Left lobe of liver (tissue), 2 donors: ENCODE results near the gene PLCH1. TPM values are rescaled to one million over a fixed set of nuclear protein-coding genes. Genes with fewer than 3 reads are reported as not detected.

Experiments used
- ATAC-seq: fragments of 200-7000 bp; cut with Tn5 transposase; one replicate; pipeline ENCODE4 v1.9.1; 2020; ENCODE audit warnings: mild to moderate bottlenecking, moderate library complexity
- DNase-seq: peaks from one replicate; pipeline ENCODE4 v3.0.0-alpha.2; 2020; ENCODE audit warnings: low spot score
- total RNA-seq: library from RNA; stranded (reverse); gene quantifications from one replicate; pipeline ENCODE4 v1.2.1, GENCODE V29; 2021
- donor health status: DM: no; HTN: no; CAD: no; lungs with moderate emphysema.
- donor health status: DM: no; HTN: yes; CAD: no.

PLCH1 gene
- total RNA-seq, 1 donor from 2014 or later, result 0.08 TPM

DNA sequence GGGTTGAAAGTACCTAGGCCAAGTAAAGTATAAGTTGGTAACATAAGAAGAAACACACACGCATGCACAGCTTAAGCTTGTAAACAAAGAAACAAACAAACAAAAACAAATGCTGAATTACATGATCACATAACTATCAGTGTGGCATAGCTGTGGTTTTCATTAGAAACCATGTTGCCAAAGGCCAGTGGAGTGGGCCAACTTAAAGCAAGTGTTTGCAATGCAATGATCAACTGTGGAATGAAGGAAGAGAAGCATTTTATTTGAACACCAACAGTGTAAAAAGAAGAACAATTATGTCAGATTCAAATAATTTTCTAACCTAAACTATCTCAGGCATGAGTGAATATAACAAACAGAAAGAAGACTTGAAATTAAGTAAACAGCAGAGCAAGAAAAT is 252.0 kb downstream of the PLCH1 start:
- DNase-seq (no peak), ATAC-seq (no peak)

DNA sequence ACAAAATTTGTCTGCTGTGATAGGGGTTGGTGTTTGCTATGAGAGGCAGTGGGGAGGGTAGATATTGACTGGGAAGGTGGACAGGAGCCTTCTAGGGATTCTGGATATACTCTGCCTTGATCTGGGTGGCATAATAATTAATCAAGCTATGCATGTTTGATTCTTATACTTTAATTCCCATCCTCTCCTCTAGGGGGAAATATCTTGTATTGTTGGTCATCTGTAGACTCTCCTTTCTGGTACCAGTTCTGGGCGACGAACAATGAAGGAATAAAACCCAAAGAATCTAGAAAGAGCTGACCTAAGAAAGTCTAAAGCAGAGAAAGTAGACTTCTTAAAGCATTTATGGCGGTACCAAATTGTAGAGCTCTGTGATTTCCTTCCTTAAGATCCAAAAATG is 253.2 kb downstream of the PLCH1 start:
- ATAC-seq, result no peak
- DNase-seq, result no peak

GRCh38 chr3:155488671-155489070 is 256.2 kb downstream of the PLCH1 start:
- DNase-seq (no peak), ATAC-seq (no peak)

DNA sequence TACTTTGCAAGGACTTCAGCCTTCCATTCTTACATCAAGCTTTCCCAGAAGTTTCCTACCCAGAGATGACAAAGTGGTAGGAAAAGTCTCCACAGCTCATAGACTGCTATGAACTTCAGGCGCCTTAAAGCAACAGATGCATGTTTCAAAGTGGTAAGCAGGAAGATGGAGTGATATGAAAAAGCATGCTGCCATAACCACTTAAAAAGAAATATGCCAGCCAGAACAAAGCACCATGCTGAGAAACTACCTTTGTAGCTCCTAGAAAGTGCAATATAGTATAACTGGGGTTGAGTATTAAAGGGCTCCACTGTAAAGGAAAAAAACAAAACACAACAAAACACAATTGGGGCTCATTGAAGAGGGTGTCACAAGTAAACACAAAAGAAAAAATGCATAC is 259.0 kb downstream of the PLCH1 start:
- DNase-seq (no peak), ATAC-seq (no peak)

GRCh38 chr3:155481591-155481990 is 263.3 kb downstream of the PLCH1 start:
- ATAC-seq (no peak), DNase-seq (no peak)

DNA sequence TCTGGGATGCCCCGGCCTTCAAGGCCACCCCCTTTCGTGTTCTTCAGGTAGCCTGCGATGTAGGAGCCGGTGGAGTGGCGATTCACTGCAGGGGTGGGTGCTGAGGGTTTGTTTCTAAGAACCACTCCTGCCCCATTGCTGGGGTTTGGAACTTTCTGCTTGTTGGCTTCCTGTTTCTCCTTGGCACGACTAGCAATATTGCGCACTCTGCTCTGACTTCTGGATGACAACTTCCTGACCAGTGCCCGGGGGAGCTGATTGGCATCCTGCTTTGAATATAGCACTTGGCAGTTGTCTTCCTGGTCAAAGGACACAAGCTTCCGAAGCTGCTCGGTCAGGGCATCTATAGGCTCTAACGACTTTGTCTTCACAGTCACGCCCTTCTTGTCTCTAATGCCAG is 263.8 kb downstream of the PLCH1 start:
- DNase-seq, result no peak
- ATAC-seq, result no peak

DNA sequence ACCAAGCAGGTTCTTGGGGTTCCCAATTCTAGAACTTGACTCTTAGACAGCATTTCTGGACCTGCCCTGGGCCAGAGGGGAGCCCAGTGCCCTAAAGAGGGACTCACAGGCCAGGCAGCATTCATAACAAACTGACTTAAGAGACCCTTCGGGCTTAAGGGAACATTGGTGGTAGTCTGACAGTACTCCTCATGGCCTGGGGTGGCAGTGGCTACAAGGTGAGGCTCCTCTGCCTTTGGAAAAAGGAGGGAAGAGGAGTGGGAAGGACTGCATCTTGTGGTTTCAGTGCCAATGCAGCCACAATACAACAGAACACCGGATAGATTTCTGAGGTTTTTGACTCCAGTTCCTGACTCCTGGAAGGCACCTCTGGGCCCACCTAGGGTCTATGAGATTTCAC is 279.2 kb downstream of the PLCH1 start:
- DNase-seq (no peak), ATAC-seq (no peak)

DNA sequence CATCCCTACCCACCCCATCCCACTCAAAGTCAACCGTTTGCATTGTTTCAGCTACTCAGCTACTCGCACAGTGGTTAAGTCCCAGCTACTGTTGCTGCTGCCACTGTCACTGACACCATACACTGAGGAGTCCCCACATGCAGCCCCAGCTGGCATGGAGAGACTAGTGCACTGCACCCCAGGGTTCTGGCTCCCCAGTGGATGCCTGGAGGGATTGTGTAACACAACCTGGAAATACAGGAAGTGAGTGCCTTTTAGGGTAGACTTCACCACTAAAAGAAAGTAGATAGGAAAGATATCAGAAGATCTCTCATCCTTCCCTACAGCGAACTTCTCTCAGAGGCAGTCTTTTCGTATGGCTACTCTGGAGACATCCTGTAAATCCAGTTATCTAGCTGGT is 282.2 kb downstream of the PLCH1 start:
- no peak for DNase-seq
- ATAC-seq, result no peak

DNA sequence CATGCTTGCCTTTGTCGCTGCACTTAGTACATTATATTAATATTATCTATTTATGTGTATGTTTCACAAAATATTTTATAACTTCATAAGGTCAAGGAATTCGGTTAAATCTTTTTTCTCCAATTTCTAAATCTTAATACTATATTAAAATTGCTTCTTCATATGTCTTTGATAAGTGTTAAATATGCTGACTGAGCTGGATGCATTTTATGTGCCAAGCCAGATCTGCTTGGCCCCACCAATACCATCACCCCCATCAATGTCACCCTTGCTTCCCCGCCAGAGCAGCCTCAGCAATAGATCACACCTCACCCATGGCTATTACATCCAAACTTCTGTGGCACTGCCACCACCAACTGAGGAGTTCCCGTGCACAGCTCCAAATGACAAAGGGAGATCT is 287.3 kb downstream of the PLCH1 start:
- DNase-seq, result no peak
- no peak for ATAC-seq

- no peak for ATAC-seq
- DNase-seq, result no peak
These were observed 289.1 kb downstream of the PLCH1 start for GRCh38 chr3:155455765-155456164.

- DNase-seq (no peak), ATAC-seq (no peak)
These were observed 291.4 kb downstream of the PLCH1 start for GRCh38 chr3:155453512-155453911.

DNA sequence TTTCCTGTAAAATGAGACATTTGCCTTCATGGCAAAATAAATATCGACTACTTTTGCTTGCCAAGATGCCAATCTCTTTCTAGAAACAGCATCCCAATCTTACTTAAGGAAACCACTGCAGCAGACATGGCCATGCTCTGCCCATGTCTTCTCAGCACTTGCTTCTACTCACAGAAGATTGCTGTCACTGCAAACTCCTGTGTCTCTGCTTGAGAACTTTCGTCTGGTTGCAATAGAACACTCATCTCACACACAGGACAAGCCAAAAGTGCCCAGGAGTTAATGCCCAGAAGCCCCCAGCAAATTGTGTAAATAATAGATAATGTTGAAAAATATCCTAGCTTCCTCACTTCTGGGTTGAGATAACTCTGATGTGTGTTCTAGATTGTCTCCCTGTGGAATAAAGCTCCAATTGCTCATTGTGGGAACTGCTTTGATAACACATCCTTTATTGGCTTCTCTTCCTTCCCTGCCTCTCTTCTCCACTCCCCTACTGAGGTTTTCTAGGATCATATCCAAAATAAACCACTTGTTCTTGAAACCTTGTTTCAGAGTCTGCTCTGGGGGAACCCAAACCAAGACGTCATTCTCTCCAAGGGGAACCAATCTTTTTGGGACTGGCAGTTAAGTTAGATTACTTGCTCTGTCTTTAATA is 295.1 kb downstream of the PLCH1 start:
- ATAC-seq (no peak), DNase-seq (no peak)

- DNase-seq (no peak), ATAC-seq (no peak)
These were observed 296.3 kb downstream of the PLCH1 start for GRCh38 chr3:155448531-155448930.

DNA sequence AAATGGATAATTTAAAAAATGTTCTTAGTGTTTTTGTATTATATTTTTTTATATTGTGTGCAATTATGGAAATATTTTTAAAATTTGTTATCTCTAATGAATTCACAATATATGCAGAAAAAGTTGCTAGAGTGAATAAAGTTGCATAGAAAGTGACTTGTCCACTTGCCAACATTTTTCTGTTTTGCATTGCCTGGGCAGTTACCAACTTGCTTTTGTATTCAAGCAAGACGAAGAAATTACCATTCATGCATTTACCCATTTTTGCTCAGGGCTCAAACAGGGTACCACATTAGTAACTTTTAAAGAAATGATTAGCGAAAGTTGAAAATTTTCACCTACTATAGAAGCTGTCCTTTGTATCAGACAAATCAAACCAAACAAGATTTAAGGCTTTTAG is 298.5 kb downstream of the PLCH1 start:
- DNase-seq (no peak), ATAC-seq (no peak)

GRCh38 chr3:155444771-155445170 is 300.1 kb downstream of the PLCH1 start:
- DNase-seq, result no peak
- ATAC-seq, result no peak

- no peak for DNase-seq
- no peak for ATAC-seq
These were observed 301.1 kb downstream of the PLCH1 start for GRCh38 chr3:155443815-155444214.

DNA sequence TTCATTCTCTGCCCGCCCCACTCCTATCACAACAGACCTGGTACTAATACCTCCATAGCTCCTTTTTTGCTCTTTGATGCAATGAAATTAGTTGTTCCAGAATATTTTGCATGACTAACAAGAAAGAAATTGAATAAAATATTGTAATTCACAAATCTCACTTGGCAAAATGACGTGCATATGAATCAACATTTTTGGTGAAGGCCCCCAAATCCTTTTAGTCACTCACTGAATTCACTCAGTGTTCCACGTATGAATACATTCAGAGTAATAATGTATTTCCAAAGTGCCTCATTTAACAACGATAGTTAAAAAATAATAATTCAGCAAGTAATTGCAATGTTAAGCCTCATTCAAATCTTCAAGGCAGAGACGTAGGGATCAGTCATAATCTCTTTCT is 302.8 kb downstream of the PLCH1 start:
- ATAC-seq (no peak), DNase-seq (no peak)

- DNase-seq (no peak), ATAC-seq (no peak)
These were observed 303.4 kb downstream of the PLCH1 start for GRCh38 chr3:155441506-155441905.

- DNase-seq, result no peak
- ATAC-seq, result no peak
These were observed 303.8 kb downstream of the PLCH1 start for GRCh38 chr3:155441026-155441425.

DNA sequence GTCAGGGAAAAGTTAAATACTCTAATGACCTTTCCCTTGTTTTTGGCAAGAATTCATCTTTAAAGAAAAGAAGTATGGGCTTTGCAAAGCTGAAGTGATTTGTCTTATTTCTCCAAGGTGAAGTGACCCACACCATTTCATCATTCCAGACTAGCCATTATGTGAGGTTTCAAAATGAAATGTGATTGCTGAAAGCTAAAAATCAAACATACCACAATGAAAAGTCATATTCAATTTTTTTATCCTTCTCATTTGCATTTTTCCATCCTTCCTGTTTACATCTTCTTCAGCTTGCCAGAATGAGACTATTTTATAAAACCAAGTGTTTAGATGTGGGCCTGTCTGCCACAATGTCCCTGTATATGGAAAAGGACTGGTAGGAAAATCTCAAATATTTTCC is 309.1 kb downstream of the PLCH1 start:
- DNase-seq, result no peak
- no peak for ATAC-seq

GRCh38 chr3:155431856-155432570 is 312.9 kb downstream of the PLCH1 start:
- DNase-seq (no peak), ATAC-seq (no peak)

- ATAC-seq (no peak), DNase-seq (no peak)
These were observed 316.3 kb downstream of the PLCH1 start for GRCh38 chr3:155428563-155428962.
